ENCODE data around the gene ASB13.

ASB13 gene

GRCh38 chr10:5645944-5646617 lies 20.3 kb downstream of the ASB13 start:
- DNase-seq = no peak

DNA sequence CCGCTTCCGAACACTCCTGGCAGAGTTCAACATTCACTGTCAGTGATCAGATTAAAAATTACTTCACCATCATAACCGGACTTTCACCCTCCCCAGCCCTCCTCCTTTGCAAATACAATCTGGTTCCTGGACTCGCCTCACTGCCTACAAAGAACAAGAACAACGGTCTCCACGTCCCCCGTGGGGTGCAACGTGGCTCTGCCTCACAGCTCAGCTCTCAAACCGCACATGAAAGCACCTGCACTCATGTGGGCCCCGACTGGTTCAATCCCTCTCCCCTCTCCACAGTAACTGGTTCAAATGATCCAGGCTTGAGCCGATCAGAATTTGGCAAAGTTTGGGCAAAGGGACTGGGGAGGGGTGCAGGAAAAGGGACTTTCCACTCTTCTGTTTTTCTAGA lies 21.0 kb downstream of the ASB13 start:
- DNase-seq = no peak

DNA sequence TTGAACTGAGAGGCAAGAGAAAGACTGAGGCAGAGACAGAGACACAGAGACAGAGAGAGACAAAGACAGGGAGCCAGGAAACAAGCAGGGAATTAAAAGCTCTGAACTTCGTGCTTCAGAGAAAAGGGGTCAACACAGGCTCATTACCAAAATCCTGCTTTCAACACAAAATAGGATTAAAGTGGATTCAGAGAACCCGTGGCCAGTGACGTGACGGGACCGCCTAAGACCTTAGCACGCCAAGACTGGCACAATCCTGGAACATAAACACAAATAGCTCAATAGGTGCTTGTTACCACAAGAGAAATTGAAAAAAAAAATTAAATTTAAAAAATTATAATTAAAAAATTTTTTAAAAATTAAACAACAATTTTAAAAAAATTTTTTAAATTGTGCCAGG lies 21.5 kb downstream of the ASB13 start:
- no peak for DNase-seq

GRCh38 chr10:5643346-5644067 lies 22.9 kb downstream of the ASB13 start:
- DNase-seq = no peak

- no peak for DNase-seq
These were observed 24.9 kb downstream of the ASB13 start for GRCh38 chr10:5641501-5641900.

DNA sequence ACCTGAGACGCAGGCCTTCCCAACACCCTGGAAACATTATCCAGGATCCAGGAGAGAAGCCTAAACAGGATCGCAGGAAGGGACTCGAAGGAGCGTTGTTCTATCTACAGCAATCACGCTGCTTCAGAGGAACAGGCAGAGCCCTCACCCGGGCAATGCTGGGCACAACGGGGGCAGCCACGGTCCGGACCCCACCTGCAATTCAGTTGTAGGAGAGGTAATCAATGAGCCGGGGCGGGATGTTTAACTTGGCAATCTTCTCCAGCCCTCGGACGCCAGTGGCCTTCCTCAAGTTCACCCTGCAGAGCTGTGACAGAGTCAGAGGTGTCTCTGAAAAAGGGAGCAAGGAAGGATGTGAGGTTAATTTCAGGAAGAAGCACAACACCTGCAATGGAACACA lies 25.9 kb downstream of the ASB13 start:
- DNase-seq = no peak

DNA sequence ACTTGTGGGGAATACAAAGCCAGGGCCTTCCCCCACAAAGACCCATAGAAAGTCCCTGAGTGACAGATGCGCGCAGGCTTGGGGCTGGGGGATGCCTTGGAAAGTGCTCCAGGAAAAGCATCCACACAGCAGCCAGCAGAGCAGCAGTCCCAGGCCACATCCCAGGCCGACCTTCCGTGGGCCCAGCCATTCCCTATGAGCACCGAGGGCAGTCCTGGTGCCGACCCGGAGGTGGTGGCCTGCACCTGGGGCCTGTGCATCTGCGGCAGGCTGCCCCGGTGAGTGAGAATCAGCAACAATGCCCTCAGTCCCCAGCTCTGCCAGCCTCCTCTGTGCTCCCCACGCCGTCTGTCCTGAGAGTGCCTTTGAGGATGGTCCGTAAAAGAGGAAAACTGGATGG lies 26.4 kb downstream of the ASB13 start:
- no peak for DNase-seq

DNA sequence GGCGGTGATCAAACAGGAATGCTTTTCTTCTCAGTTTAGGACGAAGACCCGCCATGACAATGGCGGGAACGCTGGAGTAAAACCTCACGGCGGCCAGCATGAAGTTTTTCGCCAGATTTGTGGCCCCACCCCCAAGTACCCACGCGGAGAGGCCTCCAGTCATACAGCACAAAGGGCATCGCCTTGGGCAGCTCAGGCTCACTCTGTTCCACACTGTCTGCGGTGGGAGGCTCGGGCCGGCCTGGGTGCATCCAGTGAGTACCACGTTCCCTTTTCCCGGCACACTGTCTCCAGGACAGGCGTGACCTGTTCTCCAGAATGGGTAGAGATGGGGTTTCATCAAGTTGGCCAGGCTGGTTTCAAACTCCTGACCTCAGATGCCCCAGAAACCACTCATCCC lies 27.3 kb downstream of the ASB13 start:
- DNase-seq = no peak

GRCh38 chr10:5638494-5638893 lies 27.9 kb downstream of the ASB13 start:
- DNase-seq = no peak

DNA sequence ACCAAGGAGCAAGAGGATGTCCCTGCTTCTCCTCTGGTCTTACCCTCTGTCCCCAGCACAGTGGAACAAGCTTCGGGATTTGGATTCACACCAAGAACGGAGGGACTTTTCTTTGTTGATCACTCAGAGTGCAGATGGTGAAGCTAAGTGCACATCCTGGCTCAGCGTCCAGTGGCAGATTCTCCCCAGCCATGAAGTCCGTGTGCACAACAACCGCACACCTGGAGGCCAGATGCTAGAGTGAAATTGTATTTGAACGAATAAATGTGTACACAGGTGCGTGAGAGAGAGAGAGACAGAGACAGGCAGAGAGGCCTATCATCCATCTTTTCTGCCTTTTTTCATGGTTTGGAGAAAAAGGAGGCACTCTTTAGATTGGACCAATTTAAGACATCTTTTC lies 31.5 kb downstream of the ASB13 start:
- no peak for DNase-seq

- DNase-seq = no peak
These were observed 33.1 kb downstream of the ASB13 start for GRCh38 chr10:5633166-5633749.

- DNase-seq = no peak
These were observed 33.9 kb downstream of the ASB13 start for GRCh38 chr10:5632446-5632845.

- DNase-seq = no peak
These were observed 34.5 kb downstream of the ASB13 start for GRCh38 chr10:5631936-5632335.

DNA sequence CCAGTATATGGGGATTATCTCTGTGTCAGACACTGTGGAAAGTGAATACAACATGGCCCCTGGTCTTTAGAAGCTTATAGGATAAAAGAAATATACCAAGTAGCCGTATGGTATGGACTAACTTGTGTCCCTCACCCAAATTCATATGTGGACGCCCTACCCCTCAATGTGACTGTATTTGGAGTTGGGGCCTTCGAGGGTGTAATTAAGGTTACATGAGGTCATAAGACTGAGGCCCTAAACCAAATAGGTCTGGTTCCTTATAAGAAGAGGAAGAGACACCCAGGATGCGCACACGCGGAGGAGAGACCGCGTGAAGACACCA lies 36.3 kb downstream of the ASB13 start:
- DNase-seq = no peak

DNA sequence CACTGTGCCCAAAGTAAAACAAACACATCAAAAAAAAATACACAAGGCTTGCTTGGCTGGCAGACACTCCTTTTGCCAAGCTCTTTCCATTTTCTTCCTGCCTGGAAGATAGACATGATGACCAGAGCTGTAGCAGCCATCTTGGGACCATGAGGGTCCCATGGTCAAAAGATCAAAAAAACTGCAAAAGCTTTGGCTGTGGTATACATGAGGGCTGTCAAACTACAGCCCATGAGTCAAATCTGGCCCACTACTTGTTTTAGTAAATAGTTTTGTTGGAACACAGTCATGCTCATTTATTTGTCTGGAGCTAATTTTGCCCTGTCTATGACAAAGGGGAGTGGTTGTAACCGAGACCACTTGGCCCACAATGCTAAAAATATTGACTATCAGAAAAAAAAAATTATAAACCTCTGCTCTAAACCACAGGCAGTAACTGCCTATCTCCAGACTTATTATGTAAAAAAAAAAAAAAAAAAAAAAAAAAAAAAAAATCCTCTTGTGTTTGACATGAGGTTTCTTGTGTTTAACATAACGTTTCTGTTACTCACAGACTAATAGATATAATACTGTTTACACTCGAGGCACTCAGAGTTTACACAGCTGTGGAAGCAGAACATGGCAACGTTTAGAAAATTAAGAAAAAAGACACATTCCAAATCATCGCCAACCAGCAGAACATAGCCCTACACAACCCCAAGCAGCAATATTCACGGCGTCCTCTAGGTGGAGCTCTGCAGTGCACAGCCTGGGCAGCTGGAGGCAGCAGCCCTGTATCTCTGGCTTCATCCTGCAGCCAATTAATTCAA lies 36.9 kb downstream of the ASB13 start:
- DNase-seq = peak; percentile 88 to 90

- peak in 1 of 2 donors; percentile 14 for DNase-seq
These were observed 37.7 kb downstream of the ASB13 start for GRCh38 chr10:5628451-5629302.

- DNase-seq = no peak
These were observed 38.8 kb downstream of the ASB13 start for GRCh38 chr10:5627486-5628044.

GRCh38 chr10:5625992-5626777 lies 40.2 kb downstream of the ASB13 start:
- DNase-seq = no peak

DNA sequence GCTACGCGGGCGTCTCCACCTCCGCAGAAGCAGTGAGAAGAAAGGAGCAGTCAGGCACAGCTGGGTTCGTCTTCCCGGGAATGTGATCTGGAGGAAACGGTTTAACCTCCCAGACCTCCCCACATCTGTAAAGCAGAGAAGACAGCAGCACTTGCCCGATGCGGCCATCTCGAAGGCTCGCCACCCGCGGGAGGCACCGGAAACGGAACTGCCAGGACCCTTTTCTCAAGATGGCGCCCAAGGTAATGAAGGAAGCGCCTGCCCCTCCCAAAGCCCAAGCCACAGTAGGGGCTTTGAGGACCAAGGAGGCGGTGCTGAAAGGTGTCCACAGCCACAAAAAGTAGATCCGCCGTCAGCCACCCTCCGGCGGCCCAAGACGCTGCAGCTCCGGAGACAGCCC lies 41.7 kb downstream of the ASB13 start:
- DNase-seq = no peak

DNA sequence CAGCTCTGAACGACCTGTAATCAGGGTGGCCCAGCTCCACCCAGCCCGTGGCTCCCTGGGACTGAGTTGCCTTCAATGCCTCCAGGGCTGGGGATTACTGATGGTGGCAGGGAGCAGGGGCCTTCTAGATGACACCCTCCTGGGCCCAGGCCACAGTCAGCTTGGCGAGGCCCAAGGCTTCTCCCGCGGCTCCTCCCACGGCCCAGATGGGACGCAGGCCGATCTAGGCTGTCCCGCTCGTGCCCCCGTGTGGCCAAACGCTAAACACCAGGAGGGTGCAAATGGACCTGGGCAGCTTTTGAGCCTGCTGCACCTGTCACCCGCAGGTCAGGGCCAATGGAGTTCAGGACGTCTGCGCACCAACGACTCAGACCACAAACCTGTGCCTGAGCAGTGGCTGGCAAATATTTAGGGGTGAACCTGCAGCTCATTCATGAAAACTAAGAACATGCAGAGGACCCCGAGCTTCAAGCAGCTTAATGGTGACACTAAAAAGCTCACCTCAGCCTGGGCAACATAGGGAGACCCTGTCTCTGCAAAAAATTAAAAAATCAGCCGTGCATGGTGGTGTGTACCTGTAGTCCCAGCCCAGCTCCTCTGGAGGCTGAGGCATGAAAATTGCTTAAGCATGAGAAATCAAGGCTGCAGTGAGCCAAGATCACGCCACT lies 43.2 kb downstream of the ASB13 start:
- peak; percentile 84 to 86 for DNase-seq

All from stimulated activated CD4-positive, alpha-beta T cell treated with anti-CD3 and anti-CD28 coated beads, Interleukin-2, amount 100 ng/mL, for 48 hours (primary cell).